OCI-LY7 (cell line): ENCODE results near the gene SLC25A44. TPM values are rescaled to one million over a fixed set of nuclear protein-coding genes. Genes with fewer than 3 reads are reported as not detected.

Experiments
- BruUV-seq: library from RNA; stranded (reverse); fragments of 400-500 nt; replicated peaks from 2 replicates; lab custom pipeline; 2021; lab: Mats Ljungman, UMichigan
- CTCF ChIA-PET: fragments of 300-600 bp; sonication (Branson Sonifier 250); formaldehyde crosslinking; loops from one replicate; lab custom pipeline; 2022; ENCODE audit warnings: antibody characterized with exemption; ENCODE audit not compliant: unreplicated experiment; lab: Charles Lee
- POLR2A ChIA-PET: fragments of 300-600 bp; sonication (Branson Sonifier 250); formaldehyde crosslinking; loops from one replicate; lab custom pipeline; 2022; ENCODE audit warnings: antibody characterized with exemption; lab: Charles Lee
- DNase-seq: peaks from one replicate; pipeline ENCODE4 v3.0.0-alpha.2; 2015; ENCODE audit warnings: low spot score
- H2AFZ ChIP-seq: fragments of 200-600 bp; sonication (generic), shearing (Covaris generic); 2 replicates; pipeline ENCODE4 v1.6.1; 2014; ENCODE audit warnings: mild to moderate bottlenecking, antibody characterized with exemption, low read length, moderate library complexity
- H3K27ac ChIP-seq: fragments of 200-600 bp; sonication (generic); 2 replicates; pipeline ENCODE4 v1.5.1; 2014; ENCODE audit warnings: mixed run types, low read depth, mild to moderate bottlenecking, moderate library complexity, low read length, inconsistent platforms; ENCODE audit not compliant: poor library complexity, severe bottlenecking
- H3K36me3 ChIP-seq: fragments of 200-600 bp; sonication (generic); 2 replicates; pipeline ENCODE4 v1.6.1; 2014; ENCODE audit warnings: mild to moderate bottlenecking, antibody characterized with exemption, low read length, moderate library complexity, mixed read lengths; ENCODE audit not compliant: insufficient read depth
- H3K4me1 ChIP-seq: fragments of 200-600 bp; sonication (generic); 2 replicates; pipeline ENCODE4 v1.5.1; 2014; ENCODE audit warnings: mild to moderate bottlenecking, low read length; ENCODE audit not compliant: insufficient read depth, poor library complexity, severe bottlenecking
- H3K4me2 ChIP-seq: fragments of 200-600 bp; sonication (generic); 2 replicates; pipeline ENCODE4 v1.6.1; 2014; ENCODE audit warnings: mild to moderate bottlenecking, low read length
- H3K4me3 ChIP-seq: fragments of 200-600 bp; sonication (generic); 2 replicates; pipeline ENCODE4 v1.5.1; 2014; ENCODE audit warnings: mild to moderate bottlenecking, low read depth, low read length; ENCODE audit not compliant: poor library complexity, severe bottlenecking
- H3K79me2 ChIP-seq: fragments of 200-600 bp; sonication (generic); 2 replicates; pipeline ENCODE4 v1.6.1; 2016; ENCODE audit warnings: low read depth, mild to moderate bottlenecking, low read length, moderate library complexity, mixed read lengths; ENCODE audit not compliant: insufficient read depth
- H3K9me2 ChIP-seq: fragments of 200-600 bp; sonication (generic); 2 replicates; pipeline ENCODE4 v1.6.1; 2016; ENCODE audit warnings: mild to moderate bottlenecking, low read length, mixed read lengths; ENCODE audit not compliant: insufficient read depth
- H3K9me3 ChIP-seq: fragments of 200-600 bp; sonication (generic); 2 replicates; pipeline ENCODE4 v1.6.1; 2014; ENCODE audit warnings: mild to moderate bottlenecking, mixed run types, low read length, mixed read lengths
- H4K20me1 ChIP-seq: fragments of 200-600 bp; sonication (generic); 2 replicates; pipeline ENCODE4 v1.6.1; 2014; ENCODE audit warnings: mild to moderate bottlenecking, antibody characterized with exemption, low read length, moderate library complexity, mixed read lengths; ENCODE audit not compliant: insufficient read depth
- EZH2phosphoT487 ChIP-seq: fragments of 200-600 bp; sonication (generic); IDR thresholded peaks from 2 replicates; pipeline ENCODE4 v1.6.1; 2018; ENCODE audit warnings: low read depth, borderline replicate concordance, mild to moderate bottlenecking, mixed run types, antibody characterized with exemption, low read length, moderate library complexity, mixed read lengths
- intact Hi-C: fragments of 100-400 bp; cut with micrococcal nuclease; formaldehyde crosslinking; loops from one replicate; pipeline ENCODE4 v1.10.0; 2022; ENCODE audit not compliant: unreplicated experiment
- total RNA-seq, 2 experiments: library from RNA; depleted of rRNA in 1 of 2; stranded (reverse); fragments of >200 nt in 1 of 2; shearing (Covaris generic) in 1 of 2; gene quantifications; 2 replicates each; pipeline ENCODE4 v1.2.3, GENCODE V29; 2014 to 2022
- TF ChIP-seq, protein P1 (sequence below): fragments of 200-600 bp; sonication (generic); conservative IDR thresholded peaks from 2 replicates; pipeline ENCODE4 v1.5.1; 2014; ENCODE audit warnings: mild to moderate bottlenecking, antibody characterized with exemption, low read length, moderate library complexity, mixed read lengths

The SLC25A44 gene
- total RNA-seq, 2 experiments from 2014 or later: 11.0 to 22.5 TPM

DNA sequence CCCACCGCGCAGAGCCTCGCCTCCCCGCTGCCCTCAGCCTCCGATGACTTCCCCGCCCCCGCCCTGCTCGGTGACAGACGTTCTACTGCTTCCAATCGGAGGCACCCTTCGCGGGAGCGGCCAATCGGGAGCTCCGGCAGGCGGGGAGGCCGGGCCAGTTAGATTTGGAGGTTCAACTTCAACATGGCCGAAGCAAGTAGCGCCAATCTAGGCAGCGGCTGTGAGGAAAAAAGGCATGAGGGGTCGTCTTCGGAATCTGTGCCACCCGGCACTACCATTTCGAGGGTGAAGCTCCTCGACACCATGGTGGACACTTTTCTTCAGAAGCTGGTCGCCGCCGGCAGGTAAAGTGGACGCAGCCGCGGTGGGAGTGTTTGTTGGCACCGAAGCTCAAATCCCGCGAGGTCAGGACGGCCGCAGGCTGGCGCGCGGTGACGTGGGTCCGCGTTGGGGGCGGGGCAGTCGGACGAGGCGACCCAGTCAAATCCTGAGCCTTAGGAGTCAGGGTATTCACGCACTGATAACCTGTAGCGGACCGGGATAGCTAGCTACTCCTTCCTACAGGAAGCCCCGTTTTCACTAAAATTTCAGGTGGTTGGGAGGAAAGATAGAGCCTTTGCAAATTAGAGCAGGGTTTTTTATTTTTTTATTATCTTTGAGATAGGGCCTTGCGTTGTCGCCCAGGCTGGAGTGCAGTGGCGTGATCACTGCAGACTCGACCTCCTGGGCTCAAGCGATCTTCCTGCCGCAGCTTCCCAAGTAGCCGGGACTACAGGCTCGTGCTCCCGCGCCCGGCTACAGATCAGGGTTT lies 19.1 kb downstream of the SLC25A44 start, which contains the start of gene PMF1:
Gene PMF1 (plus strand): TSS at position 175 of the 811 bp plus-strand sequence. CDS start 9 bp downstream, at position 184.
- peaks cover 52% of the 10 kb centered on the region for H3K36me3 ChIP-seq
- ChIA-PET CTCF (interaction anchor here (0.6 to 1.0 kb wide), 5 partner anchors 9 to 61 kb away, joined by 3 to 11 read pairs (median 4); partner anchors contain the start of gene SLC25A44), POLR2A (interaction anchor here (0.5 to 2.9 kb wide), 18 partner anchors 9 to 111 kb away, joined by 3 to 18 read pairs (median 4); partner anchors contain the start of genes SEMA4A, SLC25A44 and SMG5)
- H4K20me1 ChIP-seq: no peaks in the 10 kb centered on the region
- intact Hi-C loops: loop anchor here (1.0 to 5.0 kb wide), 3 partner anchors 56 to 121 kb away; no protein-coding TSS in a partner anchor
- peak; percentile 96 for DNase-seq
- peak within 1 kb of the TSS; percentile 74 for H3K27ac ChIP-seq
- peak within 1 kb of the TSS; percentile 78 for H3K4me3 ChIP-seq
- TSS peak; percentile 84 for BruUV-seq
- no peaks in the 10 kb centered on the region for H3K9me2 ChIP-seq
- peaks cover 16% of the 10 kb centered on the region for H3K4me1 ChIP-seq
- H3K4me2 ChIP-seq: peak within 1 kb of the TSS; percentile 90
- H3K9me3 ChIP-seq: no peaks in the 10 kb centered on the region
- no peak for TF ChIP-seq EZH2phosphoT487
- TF ChIP-seq, protein P1, sequence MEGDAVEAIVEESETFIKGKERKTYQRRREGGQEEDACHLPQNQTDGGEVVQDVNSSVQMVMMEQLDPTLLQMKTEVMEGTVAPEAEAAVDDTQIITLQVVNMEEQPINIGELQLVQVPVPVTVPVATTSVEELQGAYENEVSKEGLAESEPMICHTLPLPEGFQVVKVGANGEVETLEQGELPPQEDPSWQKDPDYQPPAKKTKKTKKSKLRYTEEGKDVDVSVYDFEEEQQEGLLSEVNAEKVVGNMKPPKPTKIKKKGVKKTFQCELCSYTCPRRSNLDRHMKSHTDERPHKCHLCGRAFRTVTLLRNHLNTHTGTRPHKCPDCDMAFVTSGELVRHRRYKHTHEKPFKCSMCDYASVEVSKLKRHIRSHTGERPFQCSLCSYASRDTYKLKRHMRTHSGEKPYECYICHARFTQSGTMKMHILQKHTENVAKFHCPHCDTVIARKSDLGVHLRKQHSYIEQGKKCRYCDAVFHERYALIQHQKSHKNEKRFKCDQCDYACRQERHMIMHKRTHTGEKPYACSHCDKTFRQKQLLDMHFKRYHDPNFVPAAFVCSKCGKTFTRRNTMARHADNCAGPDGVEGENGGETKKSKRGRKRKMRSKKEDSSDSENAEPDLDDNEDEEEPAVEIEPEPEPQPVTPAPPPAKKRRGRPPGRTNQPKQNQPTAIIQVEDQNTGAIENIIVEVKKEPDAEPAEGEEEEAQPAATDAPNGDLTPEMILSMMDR: no peak
- H2AFZ ChIP-seq: peak within 1 kb of the TSS; percentile 78; the same call in 1 of the 2 replicates
- peaks cover 29% of the 10 kb centered on the region for H3K79me2 ChIP-seq

DNA sequence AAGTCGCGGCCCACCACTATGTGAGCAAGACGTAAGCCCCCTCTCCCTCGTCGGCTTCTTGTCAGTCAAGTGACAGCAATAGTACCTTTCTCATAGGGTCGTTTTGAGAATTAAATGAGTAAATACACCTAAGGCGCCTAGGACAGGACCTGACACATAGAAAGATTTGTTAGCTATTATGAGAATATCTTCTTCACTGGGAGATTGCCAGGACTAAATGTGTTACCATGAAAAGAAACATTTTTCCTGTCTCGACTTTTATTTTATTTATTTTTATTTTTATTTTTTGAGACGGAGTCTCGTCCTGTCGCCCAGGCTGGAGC lies 19.7 kb downstream of the SLC25A44 start:
- H2AFZ ChIP-seq: peak overlapping the region; percentile 78; the same call in 1 of the 2 replicates
- peak overlapping the region; percentile 78 for H3K4me3 ChIP-seq

More for the DNA sequence above, 19.7 kb downstream of the SLC25A44 start:
- Histone ChIP-seq H3K9me3 (no peaks in the 10 kb centered on the region), H3K9me2 (no peaks in the 10 kb centered on the region), H3K4me1 (peaks cover 16% of the 10 kb centered on the region), H4K20me1 (no peaks in the 10 kb centered on the region), H3K79me2 (peaks cover 32% of the 10 kb centered on the region), H3K36me3 (peaks cover 52% of the 10 kb centered on the region), H3K27ac (peak overlapping the region; percentile 74), H3K4me2 (peak overlapping the region; percentile 90)
- no TSS peak for BruUV-seq
- POLR2A ChIA-PET: interaction anchor here (0.5 to 2.9 kb wide), 9 partner anchors 11 to 85 kb away, joined by 3 to 18 read pairs (median 5); partner anchors contain the start of genes SEMA4A and SLC25A44
- no peak for DNase-seq
- TF ChIP-seq, protein P1: no peak
- TF ChIP-seq EZH2phosphoT487: no peak
- CTCF ChIA-PET: interaction anchor here (0.6 to 1.0 kb wide), 3 partner anchors 8 to 62 kb away, joined by 3 to 11 read pairs (median 4); no protein-coding TSS in a partner anchor
- intact Hi-C loops: loop anchor here (1.0 to 5.0 kb wide), 3 partner anchors 57 to 121 kb away; no protein-coding TSS in a partner anchor
